Measurements from ENCODE around the gene LRAT. TPM values are rescaled to one million over a fixed set of nuclear protein-coding genes. Genes with fewer than 3 reads are reported as not detected.

Gene LRAT
- not detected for total RNA-seq (2013)
- not detected for polyA plus RNA-seq
- not detected in 2 replicates for polyA minus RNA-seq
- total RNA-seq: 0 to 2.8 (median 0.23) reads per million in 11 experiments

GRCh38 chr4:154743683-154744340, at the start of gene LRAT:
LRAT (plus strand) TSS chr4:154744000; CDS start chr4:154744327, 327 bp downstream.
- peaks cover 0 to 11% of the 10 kb centered on the region in 2 donors for H3K9me3 ChIP-seq (replicated peaks in 1 of 2; ENCODE audit: control insufficient read depth in 1 of 2, insufficient read depth in 1 of 2, low read length in 2 of 2)
- Mint-ChIP-seq H3K9me3 (peaks cover 0 to 25% (median 13%) of the 10 kb centered on the region in 7 donors), H3K4me1 (peaks cover 19% of the 10 kb centered on the region), H3K36me3 (peaks cover 0 to 2% of the 10 kb centered on the region in 2 donors), H3K4me3 (peak within 1 kb of the TSS; percentile 81 to 97), H3K27me3 (ENCODE audit: low read depth in 3 of 3) (peaks cover 54 to 76% (median 74%) of the 10 kb centered on the region in 3 donors), H3K27ac (peak within 1 kb of the TSS in 2 of 7 donors; percentile 54 to 64)
- WGBS (ENCODE audit: insufficient coverage): under 1% methylated on average over 47 of the region's 55 CpGs
- no peak within 1 kb of the TSS for H3K9ac ChIP-seq (ENCODE audit: insufficient read depth, low read length, poor library complexity, severe bottlenecking)
- peaks cover 13 to 21% of the 10 kb centered on the region in 2 donors for H3K4me1 ChIP-seq (ENCODE audit: control insufficient read depth in 1 of 2, insufficient read depth in 2 of 2, low read length in 2 of 2)
- peak within 1 kb of the TSS; percentile 79 for H3K4me2 ChIP-seq (replicated peaks; ENCODE audit: extremely low read depth, low read length, poor library complexity, severe bottlenecking)
- no peak for DNase-seq
- TF ChIP-seq CTCF (IDR thresholded peaks at IDR 0.05): no peak
- peaks cover 54 to 91% of the 10 kb centered on the region in 2 donors for H3K27me3 ChIP-seq (ENCODE audit: control insufficient read depth in 2 of 2, insufficient read depth in 2 of 2, low read length in 2 of 2)
- H4K20me1 ChIP-seq (ENCODE audit: insufficient read depth, low read length): no peaks in the 10 kb centered on the region
- peak within 1 kb of the TSS; percentile 72 for H2AFZ ChIP-seq (ENCODE audit: insufficient read depth, low read depth, low read length, poor library complexity, severe bottlenecking)
- intact Hi-C loops (cut with micrococcal nuclease): no loop called here
- peak within 1 kb of the TSS; percentile 28 to 73 (median 29) for H3K4me3 ChIP-seq (replicated peaks in 1 of 3; ENCODE audit: low read depth in 2 of 3, low read length in 3 of 3)
- H3K27ac ChIP-seq (ENCODE audit: low read depth in 1 of 2, low read length in 2 of 2): no peak within 1 kb of the TSS
- no peaks in the 10 kb centered on the region for H3K79me2 ChIP-seq (ENCODE audit: insufficient read depth, low read length)
- H3K36me3 ChIP-seq (replicated peaks in 1 of 2; ENCODE audit: control insufficient read depth in 1 of 2, insufficient read depth in 2 of 2, low read length in 2 of 2): no peaks in the 10 kb centered on the region

- TF ChIP-seq CTCF (IDR thresholded peaks at IDR 0.05): no peak
- no peak overlapping the region for H3K4me3 ChIP-seq (replicated peaks in 1 of 3; ENCODE audit: low read depth in 2 of 3, low read length in 3 of 3)
- H3K9ac ChIP-seq (ENCODE audit: insufficient read depth, low read length, poor library complexity, severe bottlenecking): no peak overlapping the region
- Mint-ChIP-seq H3K4me1 (no peaks in the 10 kb centered on the region), H3K4me3 (no peak overlapping the region), H3K36me3 (no peaks in the 10 kb centered on the region), H3K27me3 (ENCODE audit: low read depth in 3 of 3) (peaks cover 0 to 3% (median 2%) of the 10 kb centered on the region in 3 donors), H3K9me3 (peaks cover 0 to 2% (median 0%) of the 10 kb centered on the region in 7 donors), H3K27ac (no peak overlapping the region)
- no peak overlapping the region for H3K4me2 ChIP-seq (replicated peaks; ENCODE audit: extremely low read depth, low read length, poor library complexity, severe bottlenecking)
- no peaks in the 10 kb centered on the region for H3K27me3 ChIP-seq (ENCODE audit: control insufficient read depth in 2 of 2, insufficient read depth in 2 of 2, low read length in 2 of 2)
- no peaks in the 10 kb centered on the region for H3K36me3 ChIP-seq (replicated peaks in 1 of 2; ENCODE audit: control insufficient read depth in 1 of 2, insufficient read depth in 2 of 2, low read length in 2 of 2)
- H2AFZ ChIP-seq (ENCODE audit: insufficient read depth, low read depth, low read length, poor library complexity, severe bottlenecking): no peak overlapping the region
- no peaks in the 10 kb centered on the region for H3K4me1 ChIP-seq (ENCODE audit: control insufficient read depth in 1 of 2, insufficient read depth in 2 of 2, low read length in 2 of 2)
- no peak overlapping the region for H3K27ac ChIP-seq (ENCODE audit: low read depth in 1 of 2, low read length in 2 of 2)
- no peaks in the 10 kb centered on the region for H3K9me3 ChIP-seq (replicated peaks in 1 of 2; ENCODE audit: control insufficient read depth in 1 of 2, insufficient read depth in 1 of 2, low read length in 2 of 2)
- intact Hi-C loops (cut with micrococcal nuclease): no loop called here
- no peak for DNase-seq
- WGBS (ENCODE audit: insufficient coverage): 92% methylated on average over 3 of the region's 3 CpGs
- H3K79me2 ChIP-seq (ENCODE audit: insufficient read depth, low read length): no peaks in the 10 kb centered on the region
- no peaks in the 10 kb centered on the region for H4K20me1 ChIP-seq (ENCODE audit: insufficient read depth, low read length)
Observed at GRCh38 chr4:154707877-154708276, 35.9 kb upstream of the LRAT start.

Data from CD14-positive monocyte (primary cell).